OCI-LY1 (cell line): ENCODE data around the gene DROSHA.

Experiments
- EZH2 ChIP-seq: fragments of 200-600 bp; sonication (generic), shearing (Covaris generic); IDR thresholded peaks from 2 replicates; pipeline ENCODE4 v1.8.0; 2017; ENCODE audit warnings: borderline replicate concordance, mixed run types, mild to moderate bottlenecking, antibody characterized with exemption, low read length, moderate library complexity, mixed read lengths
- TF ChIP-seq, protein P1 (sequence below): fragments of 200-600 bp; sonication (generic), shearing (Covaris generic); IDR thresholded peaks from 2 replicates; pipeline ENCODE4 v1.5.1; 2017; ENCODE audit warnings: mild to moderate bottlenecking, antibody characterized with exemption, low read length, moderate library complexity, mixed read lengths

DNA sequence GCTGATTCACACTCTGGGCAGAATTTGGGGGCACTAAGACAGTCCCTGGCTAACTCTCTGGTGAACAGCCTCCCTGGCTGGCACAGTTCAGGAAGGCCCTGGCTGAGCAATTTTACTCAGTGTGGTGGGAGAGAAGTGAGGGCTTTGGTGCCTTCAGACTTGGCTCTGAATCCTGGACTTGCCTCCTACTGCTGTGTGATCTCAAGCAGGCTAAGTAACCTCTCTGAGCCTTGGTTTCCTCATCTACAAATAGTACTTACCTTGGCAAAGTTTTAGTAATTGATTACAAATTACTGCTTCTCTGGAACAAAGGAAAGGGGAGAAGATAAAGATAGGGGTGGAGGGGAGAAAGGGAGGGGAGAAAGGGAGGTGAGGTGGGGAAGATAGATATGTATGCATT is 153.8 kb downstream of the DROSHA start:
- TF ChIP-seq, protein P1, sequence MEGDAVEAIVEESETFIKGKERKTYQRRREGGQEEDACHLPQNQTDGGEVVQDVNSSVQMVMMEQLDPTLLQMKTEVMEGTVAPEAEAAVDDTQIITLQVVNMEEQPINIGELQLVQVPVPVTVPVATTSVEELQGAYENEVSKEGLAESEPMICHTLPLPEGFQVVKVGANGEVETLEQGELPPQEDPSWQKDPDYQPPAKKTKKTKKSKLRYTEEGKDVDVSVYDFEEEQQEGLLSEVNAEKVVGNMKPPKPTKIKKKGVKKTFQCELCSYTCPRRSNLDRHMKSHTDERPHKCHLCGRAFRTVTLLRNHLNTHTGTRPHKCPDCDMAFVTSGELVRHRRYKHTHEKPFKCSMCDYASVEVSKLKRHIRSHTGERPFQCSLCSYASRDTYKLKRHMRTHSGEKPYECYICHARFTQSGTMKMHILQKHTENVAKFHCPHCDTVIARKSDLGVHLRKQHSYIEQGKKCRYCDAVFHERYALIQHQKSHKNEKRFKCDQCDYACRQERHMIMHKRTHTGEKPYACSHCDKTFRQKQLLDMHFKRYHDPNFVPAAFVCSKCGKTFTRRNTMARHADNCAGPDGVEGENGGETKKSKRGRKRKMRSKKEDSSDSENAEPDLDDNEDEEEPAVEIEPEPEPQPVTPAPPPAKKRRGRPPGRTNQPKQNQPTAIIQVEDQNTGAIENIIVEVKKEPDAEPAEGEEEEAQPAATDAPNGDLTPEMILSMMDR, result no peak
- no peak for TF ChIP-seq EZH2
